Neural cell (in vitro differentiated cells): ENCODE data around the gene KCTD15.

ENCODE experiments used
- EP300 ChIP-seq: fragments of 450-650 bp; conservative IDR thresholded peaks from 2 replicates; pipeline ENCODE4 v1.6.1; 2014; ENCODE audit warnings: antibody characterized with exemption, mild to moderate bottlenecking, moderate library complexity; ENCODE audit not compliant: poor library complexity, severe bottlenecking
- EZH2 ChIP-seq: fragments of 200-600, 300-800 bp; shearing (Covaris generic), sonication (generic); IDR thresholded peaks from 2 replicates; pipeline ENCODE4 v1.6.1; 2014; ENCODE audit warnings: antibody characterized with exemption, low read length, borderline replicate concordance, mild to moderate bottlenecking; ENCODE audit not compliant: insufficient read depth, poor library complexity, severe bottlenecking
- POLR2AphosphoS5 ChIP-seq: IDR thresholded peaks from 2 replicates; pipeline ENCODE4 v1.6.1; 2012
- RAD21 ChIP-seq: fragments of 450-650 bp; conservative IDR thresholded peaks from 2 replicates; pipeline ENCODE4 v1.6.1; 2014; ENCODE audit warnings: antibody characterized with exemption, mild to moderate bottlenecking, moderate library complexity
- SMC3 ChIP-seq: fragments of 450-650 bp; conservative IDR thresholded peaks from 2 replicates; pipeline ENCODE4 v1.6.1; 2014; ENCODE audit warnings: antibody characterized with exemption, mild to moderate bottlenecking, moderate library complexity; ENCODE audit not compliant: poor library complexity
- TAF1 ChIP-seq: IDR thresholded peaks from 2 replicates; pipeline ENCODE4 v1.6.1; 2012; ENCODE audit warnings: low read depth
- TF ChIP-seq, protein P1 (sequence below): fragments of 450-650 bp; IDR thresholded peaks from 2 replicates; pipeline ENCODE4 v1.5.1; 2014; ENCODE audit warnings: antibody characterized with exemption, mild to moderate bottlenecking, moderate library complexity; ENCODE audit not compliant: poor library complexity, severe bottlenecking

DNA sequence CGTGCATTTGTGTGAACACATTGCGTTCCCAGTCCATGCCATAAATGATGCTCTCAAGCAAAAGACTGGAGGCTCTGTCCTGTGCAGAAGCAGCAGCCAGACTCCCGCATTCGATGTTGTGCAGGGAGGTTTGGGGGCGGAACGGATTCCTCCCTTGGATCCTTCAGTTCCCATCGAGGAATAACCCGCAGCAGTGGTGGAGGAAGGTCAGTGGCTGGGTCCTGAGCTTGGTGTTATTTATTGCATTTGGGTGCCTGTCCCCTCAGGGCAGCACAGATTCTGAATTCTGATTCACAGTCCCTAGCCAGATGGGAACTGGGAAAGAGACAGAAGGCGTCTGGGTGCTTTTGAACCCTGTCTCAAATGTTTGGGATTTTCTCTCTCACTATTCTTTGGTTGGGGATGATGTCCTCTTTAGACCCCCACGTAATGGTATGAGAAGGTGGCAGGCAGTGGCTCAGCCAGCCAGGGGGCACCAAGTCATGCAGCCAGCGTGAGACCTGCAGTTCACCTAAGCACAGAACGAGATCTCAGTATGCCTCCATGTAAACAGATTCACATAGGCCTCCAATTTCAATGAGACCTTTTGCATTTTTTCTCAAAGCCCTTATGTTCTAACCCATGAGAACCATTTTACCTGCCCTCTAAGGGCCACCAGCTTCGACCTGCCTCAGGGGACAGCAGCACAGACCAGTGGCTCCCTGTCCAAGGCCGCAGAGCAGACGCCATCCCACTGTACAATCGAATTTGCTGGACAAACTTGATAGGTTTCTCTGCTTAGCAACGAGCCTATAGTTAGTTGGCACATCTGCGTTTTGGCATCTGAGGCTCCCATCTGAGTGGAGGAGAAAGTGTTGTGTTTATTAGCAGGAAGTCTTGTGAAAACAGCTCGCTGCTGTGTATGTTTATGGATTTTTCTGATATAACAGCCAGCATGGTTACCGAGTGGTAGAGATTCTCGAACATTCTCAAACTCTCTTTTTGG lies 17.8 kb downstream of the KCTD15 start:
- no peak for TF ChIP-seq POLR2AphosphoS5
- TF ChIP-seq, protein P1, sequence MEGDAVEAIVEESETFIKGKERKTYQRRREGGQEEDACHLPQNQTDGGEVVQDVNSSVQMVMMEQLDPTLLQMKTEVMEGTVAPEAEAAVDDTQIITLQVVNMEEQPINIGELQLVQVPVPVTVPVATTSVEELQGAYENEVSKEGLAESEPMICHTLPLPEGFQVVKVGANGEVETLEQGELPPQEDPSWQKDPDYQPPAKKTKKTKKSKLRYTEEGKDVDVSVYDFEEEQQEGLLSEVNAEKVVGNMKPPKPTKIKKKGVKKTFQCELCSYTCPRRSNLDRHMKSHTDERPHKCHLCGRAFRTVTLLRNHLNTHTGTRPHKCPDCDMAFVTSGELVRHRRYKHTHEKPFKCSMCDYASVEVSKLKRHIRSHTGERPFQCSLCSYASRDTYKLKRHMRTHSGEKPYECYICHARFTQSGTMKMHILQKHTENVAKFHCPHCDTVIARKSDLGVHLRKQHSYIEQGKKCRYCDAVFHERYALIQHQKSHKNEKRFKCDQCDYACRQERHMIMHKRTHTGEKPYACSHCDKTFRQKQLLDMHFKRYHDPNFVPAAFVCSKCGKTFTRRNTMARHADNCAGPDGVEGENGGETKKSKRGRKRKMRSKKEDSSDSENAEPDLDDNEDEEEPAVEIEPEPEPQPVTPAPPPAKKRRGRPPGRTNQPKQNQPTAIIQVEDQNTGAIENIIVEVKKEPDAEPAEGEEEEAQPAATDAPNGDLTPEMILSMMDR = no peak
- TF ChIP-seq RAD21 = no peak
- no peak for TF ChIP-seq TAF1
- TF ChIP-seq EP300 = no peak
- TF ChIP-seq EZH2 = no peak
- TF ChIP-seq SMC3 = no peak
